ENCODE results near the gene ZNF19. TPM values are rescaled to one million over a fixed set of nuclear protein-coding genes. Genes with fewer than 3 reads are reported as not detected.

Gene ZNF19
- total and polyA plus RNA-seq, 2 donors (not counting 1 experiment from before 2014, with no cell fraction given), result 1.8 to 3.3 TPM

DNA sequence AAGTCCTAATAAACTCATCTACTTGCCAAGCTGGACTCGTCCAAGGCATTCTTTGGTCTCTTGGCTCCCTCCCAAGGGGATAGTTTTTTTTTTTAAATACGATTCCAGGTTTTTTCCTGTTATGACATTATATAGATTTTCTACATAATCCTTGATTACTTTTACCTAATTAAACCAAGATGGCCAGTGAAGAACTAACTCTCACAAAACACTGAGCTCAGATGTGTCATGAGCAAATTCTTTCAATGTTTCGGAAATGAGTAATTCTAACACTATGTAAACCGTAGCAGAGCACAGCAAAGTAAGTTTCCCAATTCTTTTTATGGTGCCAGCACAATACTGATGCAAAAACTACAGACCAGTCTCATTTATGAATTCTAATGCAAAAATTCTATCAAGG, 28.9 kb downstream of the ZNF19 start:
- DNase-seq (ENCODE audit: low read depth in 2 of 2), result peak; percentile 60 to 82
- H3K4me1 ChIP-seq (ENCODE audit: control insufficient read depth, extremely low read depth, insufficient read depth, low read length), result peaks cover 2% of the 10 kb centered on the region
- H3K4me2 ChIP-seq (ENCODE audit: extremely low read depth, insufficient read depth, low read length), result peak overlapping the region; percentile 84
- H2AFZ ChIP-seq (ENCODE audit: low read length), result no peak overlapping the region
- H4K20me1 ChIP-seq (ENCODE audit: control insufficient read depth, extremely low read depth, insufficient read depth, low read length), result no peaks in the 10 kb centered on the region
- H3K27me3 ChIP-seq (ENCODE audit: control insufficient read depth, insufficient read depth, low read length), result no peaks in the 10 kb centered on the region
- no peaks in the 10 kb centered on the region for H3K9me3 ChIP-seq (ENCODE audit: control insufficient read depth, insufficient read depth, low read depth, low read length)
- TF ChIP-seq, protein P1, sequence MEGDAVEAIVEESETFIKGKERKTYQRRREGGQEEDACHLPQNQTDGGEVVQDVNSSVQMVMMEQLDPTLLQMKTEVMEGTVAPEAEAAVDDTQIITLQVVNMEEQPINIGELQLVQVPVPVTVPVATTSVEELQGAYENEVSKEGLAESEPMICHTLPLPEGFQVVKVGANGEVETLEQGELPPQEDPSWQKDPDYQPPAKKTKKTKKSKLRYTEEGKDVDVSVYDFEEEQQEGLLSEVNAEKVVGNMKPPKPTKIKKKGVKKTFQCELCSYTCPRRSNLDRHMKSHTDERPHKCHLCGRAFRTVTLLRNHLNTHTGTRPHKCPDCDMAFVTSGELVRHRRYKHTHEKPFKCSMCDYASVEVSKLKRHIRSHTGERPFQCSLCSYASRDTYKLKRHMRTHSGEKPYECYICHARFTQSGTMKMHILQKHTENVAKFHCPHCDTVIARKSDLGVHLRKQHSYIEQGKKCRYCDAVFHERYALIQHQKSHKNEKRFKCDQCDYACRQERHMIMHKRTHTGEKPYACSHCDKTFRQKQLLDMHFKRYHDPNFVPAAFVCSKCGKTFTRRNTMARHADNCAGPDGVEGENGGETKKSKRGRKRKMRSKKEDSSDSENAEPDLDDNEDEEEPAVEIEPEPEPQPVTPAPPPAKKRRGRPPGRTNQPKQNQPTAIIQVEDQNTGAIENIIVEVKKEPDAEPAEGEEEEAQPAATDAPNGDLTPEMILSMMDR (conservative IDR thresholded peaks at IDR 0.05 in 1 of 2, IDR thresholded peaks at IDR 0.05 in 1 of 2; ENCODE audit: low read depth in 1 of 2, low read length in 2 of 2), result no peak
- no peak for TF ChIP-seq EZH2 (IDR thresholded peaks at IDR 0.05; ENCODE audit: low read length, missing control alignments)
- peak overlapping the region; percentile 17 to 80 (median 58) for H3K4me3 ChIP-seq (replicated peaks in 1 of 4; ENCODE audit: control extremely low read depth in 1 of 4, insufficient read depth in 1 of 4, low read depth in 3 of 4, low read length in 4 of 4)
- peaks cover 22% of the 10 kb centered on the region for H3K79me2 ChIP-seq (ENCODE audit: control insufficient read depth, insufficient read depth, low read length)
- H3K27ac ChIP-seq (ENCODE audit: insufficient read depth, low read length), result peak overlapping the region; percentile 30
- H3K36me3 ChIP-seq (ENCODE audit: control insufficient read depth, insufficient read depth, low read length), result peaks cover 2% of the 10 kb centered on the region
- no peak overlapping the region for H3K9ac ChIP-seq (ENCODE audit: insufficient read depth, low read length)

DNA sequence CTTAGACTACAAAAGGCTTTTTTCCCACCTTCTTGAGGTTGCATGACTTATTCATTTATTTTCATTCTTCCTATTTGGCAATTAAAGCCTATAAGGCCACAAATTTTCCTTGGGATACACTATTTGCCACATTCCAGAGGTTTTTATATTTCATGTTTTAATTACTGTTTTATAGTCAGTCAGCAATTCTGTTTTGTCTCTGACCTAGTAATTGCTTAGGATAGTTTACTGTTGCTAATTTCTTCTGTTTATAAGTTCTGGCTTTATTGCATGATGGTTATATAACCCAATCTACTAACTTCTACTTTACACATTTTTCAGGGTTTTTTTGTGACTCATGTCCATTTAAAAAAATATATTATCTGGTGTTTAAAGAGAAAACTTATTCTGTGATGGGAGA, 29.6 kb downstream of the ZNF19 start:
- H2AFZ ChIP-seq (ENCODE audit: low read length), result no peak overlapping the region
- H3K27me3 ChIP-seq (ENCODE audit: control insufficient read depth, insufficient read depth, low read length), result no peaks in the 10 kb centered on the region
- H3K9ac ChIP-seq (ENCODE audit: insufficient read depth, low read length), result no peak overlapping the region
- peaks cover 7% of the 10 kb centered on the region for H3K36me3 ChIP-seq (ENCODE audit: control insufficient read depth, insufficient read depth, low read length)
- H3K4me2 ChIP-seq (ENCODE audit: extremely low read depth, insufficient read depth, low read length), result no peak overlapping the region
- H3K27ac ChIP-seq (ENCODE audit: insufficient read depth, low read length), result no peak overlapping the region
- peaks cover 22% of the 10 kb centered on the region for H3K79me2 ChIP-seq (ENCODE audit: control insufficient read depth, insufficient read depth, low read length)
- H3K4me1 ChIP-seq (ENCODE audit: control insufficient read depth, extremely low read depth, insufficient read depth, low read length), result peaks cover 2% of the 10 kb centered on the region
- DNase-seq (ENCODE audit: low read depth in 2 of 2), result no peak
- no peak overlapping the region for H3K4me3 ChIP-seq (replicated peaks in 1 of 4; ENCODE audit: control extremely low read depth in 1 of 4, insufficient read depth in 1 of 4, low read depth in 3 of 4, low read length in 4 of 4)
- no peak for TF ChIP-seq EZH2 (IDR thresholded peaks at IDR 0.05; ENCODE audit: low read length, missing control alignments)
- TF ChIP-seq, protein P1 (conservative IDR thresholded peaks at IDR 0.05 in 1 of 2, IDR thresholded peaks at IDR 0.05 in 1 of 2; ENCODE audit: low read depth in 1 of 2, low read length in 2 of 2), result no peak
- no peaks in the 10 kb centered on the region for H3K9me3 ChIP-seq (ENCODE audit: control insufficient read depth, insufficient read depth, low read depth, low read length)
- no peaks in the 10 kb centered on the region for H4K20me1 ChIP-seq (ENCODE audit: control insufficient read depth, extremely low read depth, insufficient read depth, low read length)

DNA sequence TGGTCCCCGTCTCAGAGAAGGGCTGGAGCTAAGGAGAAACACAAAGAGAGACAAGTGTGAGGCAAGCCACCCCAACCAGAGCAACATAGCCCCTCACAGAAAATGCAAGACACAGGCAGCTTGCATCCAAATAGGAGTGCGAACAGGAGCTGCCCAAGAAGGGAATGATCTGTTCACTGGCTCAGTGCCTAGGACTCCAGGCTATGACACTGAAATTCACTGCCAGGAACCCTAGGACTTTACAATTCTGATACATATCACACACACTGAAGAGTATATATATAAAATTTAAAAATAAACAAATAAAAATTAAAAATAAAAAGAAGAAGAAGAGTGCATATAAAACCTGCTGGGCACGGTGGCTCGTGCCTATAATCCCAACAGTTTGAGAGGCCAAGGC, 32.3 kb downstream of the ZNF19 start:
- no peaks in the 10 kb centered on the region for H3K27me3 ChIP-seq (ENCODE audit: control insufficient read depth, insufficient read depth, low read length)
- no peak overlapping the region for H3K4me2 ChIP-seq (ENCODE audit: extremely low read depth, insufficient read depth, low read length)
- no peak for DNase-seq (ENCODE audit: low read depth in 2 of 2)
- no peaks in the 10 kb centered on the region for H4K20me1 ChIP-seq (ENCODE audit: control insufficient read depth, extremely low read depth, insufficient read depth, low read length)
- H3K4me1 ChIP-seq (ENCODE audit: control insufficient read depth, extremely low read depth, insufficient read depth, low read length), result peaks cover 2% of the 10 kb centered on the region
- H3K9ac ChIP-seq (ENCODE audit: insufficient read depth, low read length), result no peak overlapping the region
- TF ChIP-seq, protein P1 (conservative IDR thresholded peaks at IDR 0.05 in 1 of 2, IDR thresholded peaks at IDR 0.05 in 1 of 2; ENCODE audit: low read depth in 1 of 2, low read length in 2 of 2), result no peak
- TF ChIP-seq EZH2 (IDR thresholded peaks at IDR 0.05; ENCODE audit: low read length, missing control alignments), result no peak
- no peaks in the 10 kb centered on the region for H3K9me3 ChIP-seq (ENCODE audit: control insufficient read depth, insufficient read depth, low read depth, low read length)
- H3K27ac ChIP-seq (ENCODE audit: insufficient read depth, low read length), result no peak overlapping the region
- no peak overlapping the region for H2AFZ ChIP-seq (ENCODE audit: low read length)
- H3K4me3 ChIP-seq (replicated peaks in 1 of 4; ENCODE audit: control extremely low read depth in 1 of 4, insufficient read depth in 1 of 4, low read depth in 3 of 4, low read length in 4 of 4), result no peak overlapping the region
- H3K36me3 ChIP-seq (ENCODE audit: control insufficient read depth, insufficient read depth, low read length), result peaks cover 14% of the 10 kb centered on the region
- peaks cover 20% of the 10 kb centered on the region for H3K79me2 ChIP-seq (ENCODE audit: control insufficient read depth, insufficient read depth, low read length)
